Endothelial cell (in vitro differentiated cells): ENCODE measurements around the gene ZBTB22. TPM values are rescaled to one million over a fixed set of nuclear protein-coding genes. Genes with fewer than 3 reads are reported as not detected.
"Not testable (repeated sequence)": the region's sequence is repeated elsewhere in the genome, so short reads cannot be mapped to it uniquely, and the experiment has no call there.

Experiments used
- DNase-seq: peaks from one replicate; pipeline ENCODE4 v3.0.0; 2021; ENCODE audit warnings: low spot score
- H3K27ac Mint-ChIP-seq: one replicate; pipeline ENCODE4 v1.8.0; 2021; ENCODE audit warnings: mixed read lengths, inconsistent platforms; ENCODE audit not compliant: unreplicated experiment
- H3K27me3 Mint-ChIP-seq: one replicate; pipeline ENCODE4 v1.8.0; 2021; ENCODE audit warnings: mild to moderate bottlenecking, moderate library complexity, mixed read lengths, inconsistent platforms; ENCODE audit not compliant: unreplicated experiment
- H3K36me3 Mint-ChIP-seq: one replicate; pipeline ENCODE4 v1.8.0; 2021; ENCODE audit warnings: mild to moderate bottlenecking, low read depth, mixed read lengths, inconsistent platforms; ENCODE audit not compliant: unreplicated experiment
- H3K4me1 Mint-ChIP-seq: one replicate; pipeline ENCODE4 v1.8.0; 2021; ENCODE audit warnings: mild to moderate bottlenecking, mixed read lengths, inconsistent platforms; ENCODE audit not compliant: unreplicated experiment
- H3K4me3 Mint-ChIP-seq: one replicate; pipeline ENCODE4 v1.8.0; 2021; ENCODE audit warnings: mild to moderate bottlenecking, mixed read lengths, inconsistent platforms; ENCODE audit not compliant: unreplicated experiment
- H3K9me3 Mint-ChIP-seq: one replicate; pipeline ENCODE4 v1.8.0; 2021; ENCODE audit warnings: mixed read lengths, inconsistent platforms; ENCODE audit not compliant: unreplicated experiment
- total RNA-seq: library from RNA; stranded (reverse); fragmentation: NEBNext Ultra II Directional; extraction: Animal tissue kit (Norgen Biotek cat#: 25700); gene quantifications from one replicate; pipeline ENCODE4 v1.2.1, GENCODE V29; 2021; ENCODE audit not compliant: unreplicated experiment
- TF ChIP-seq, protein P1 (sequence below): fragments of 200-600 bp; sonication (generic); IDR thresholded peaks from one replicate; pipeline ENCODE4 v1.5.0; 2021; ENCODE audit warnings: antibody characterized with exemption; ENCODE audit not compliant: unreplicated experiment

Gene ZBTB22
- total RNA-seq, 1 donor from 2014 or later, result 16.9 TPM

DNA sequence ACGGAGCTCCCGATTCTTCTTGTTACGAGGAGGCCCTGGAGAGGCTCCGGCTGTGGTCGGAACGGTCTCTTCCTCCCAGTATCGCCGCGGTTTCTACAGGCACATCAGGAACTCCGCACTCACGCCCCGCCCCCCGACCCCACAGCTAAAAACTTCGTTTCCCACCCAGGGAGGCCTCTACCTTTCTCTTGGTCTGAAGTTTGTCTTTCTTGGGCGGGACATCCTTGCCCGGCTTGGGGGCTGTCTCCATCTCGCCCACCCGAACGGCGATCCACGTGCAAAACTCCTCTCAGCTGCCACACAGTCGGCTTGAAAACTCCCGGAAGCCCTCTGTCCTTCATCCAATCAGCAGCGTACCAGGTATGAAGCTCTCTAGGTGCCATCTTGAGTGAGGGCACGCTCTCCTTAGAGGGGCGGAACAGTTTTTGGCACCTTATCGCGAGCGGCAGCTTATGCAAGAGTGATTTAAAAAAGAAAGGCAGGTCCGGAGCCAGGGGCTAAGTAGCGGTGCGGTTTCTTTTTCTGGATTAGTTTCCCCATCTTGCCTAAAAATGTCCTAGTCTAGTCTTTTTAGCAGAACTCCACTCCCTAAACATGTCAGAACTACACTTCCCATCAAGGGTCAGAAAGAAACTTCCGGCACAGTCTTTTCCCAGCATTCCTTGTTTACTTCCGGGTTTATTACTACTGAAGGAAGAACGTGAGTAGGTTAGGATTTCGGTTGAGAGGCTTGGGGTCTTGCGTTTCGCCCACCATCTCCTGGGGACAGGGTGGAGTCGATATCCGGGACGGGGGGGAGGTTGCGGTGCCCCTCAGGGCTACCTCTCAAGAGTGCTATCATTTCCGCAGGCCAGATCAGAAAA lies 28.4 kb downstream of the ZBTB22 start, which contains the start of the genes PFDN6 and WDR46:
PFDN6 (plus strand) TSS at position 681 of the 863 bp plus-strand sequence. CDS start 256 bp downstream, outside the sequence.
WDR46 (minus strand) TSS at position 319 of the 863 bp plus-strand sequence; CDS start at position 250, 69 bp downstream.
- peaks cover 41% of the 10 kb centered on the region for H3K4me1 Mint-ChIP-seq
- TF ChIP-seq, protein P1, sequence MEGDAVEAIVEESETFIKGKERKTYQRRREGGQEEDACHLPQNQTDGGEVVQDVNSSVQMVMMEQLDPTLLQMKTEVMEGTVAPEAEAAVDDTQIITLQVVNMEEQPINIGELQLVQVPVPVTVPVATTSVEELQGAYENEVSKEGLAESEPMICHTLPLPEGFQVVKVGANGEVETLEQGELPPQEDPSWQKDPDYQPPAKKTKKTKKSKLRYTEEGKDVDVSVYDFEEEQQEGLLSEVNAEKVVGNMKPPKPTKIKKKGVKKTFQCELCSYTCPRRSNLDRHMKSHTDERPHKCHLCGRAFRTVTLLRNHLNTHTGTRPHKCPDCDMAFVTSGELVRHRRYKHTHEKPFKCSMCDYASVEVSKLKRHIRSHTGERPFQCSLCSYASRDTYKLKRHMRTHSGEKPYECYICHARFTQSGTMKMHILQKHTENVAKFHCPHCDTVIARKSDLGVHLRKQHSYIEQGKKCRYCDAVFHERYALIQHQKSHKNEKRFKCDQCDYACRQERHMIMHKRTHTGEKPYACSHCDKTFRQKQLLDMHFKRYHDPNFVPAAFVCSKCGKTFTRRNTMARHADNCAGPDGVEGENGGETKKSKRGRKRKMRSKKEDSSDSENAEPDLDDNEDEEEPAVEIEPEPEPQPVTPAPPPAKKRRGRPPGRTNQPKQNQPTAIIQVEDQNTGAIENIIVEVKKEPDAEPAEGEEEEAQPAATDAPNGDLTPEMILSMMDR, result no peak
- peaks cover 33% of the 10 kb centered on the region for H3K36me3 Mint-ChIP-seq
- H3K4me3 Mint-ChIP-seq, result peak within 1 kb of the TSS; percentile 95
- H3K27ac Mint-ChIP-seq, result peak within 1 kb of the TSS; percentile 81
- peaks cover 9% of the 10 kb centered on the region for H3K27me3 Mint-ChIP-seq
- no peaks in the 10 kb centered on the region for H3K9me3 Mint-ChIP-seq
- peak; percentile 63 for DNase-seq

DNA sequence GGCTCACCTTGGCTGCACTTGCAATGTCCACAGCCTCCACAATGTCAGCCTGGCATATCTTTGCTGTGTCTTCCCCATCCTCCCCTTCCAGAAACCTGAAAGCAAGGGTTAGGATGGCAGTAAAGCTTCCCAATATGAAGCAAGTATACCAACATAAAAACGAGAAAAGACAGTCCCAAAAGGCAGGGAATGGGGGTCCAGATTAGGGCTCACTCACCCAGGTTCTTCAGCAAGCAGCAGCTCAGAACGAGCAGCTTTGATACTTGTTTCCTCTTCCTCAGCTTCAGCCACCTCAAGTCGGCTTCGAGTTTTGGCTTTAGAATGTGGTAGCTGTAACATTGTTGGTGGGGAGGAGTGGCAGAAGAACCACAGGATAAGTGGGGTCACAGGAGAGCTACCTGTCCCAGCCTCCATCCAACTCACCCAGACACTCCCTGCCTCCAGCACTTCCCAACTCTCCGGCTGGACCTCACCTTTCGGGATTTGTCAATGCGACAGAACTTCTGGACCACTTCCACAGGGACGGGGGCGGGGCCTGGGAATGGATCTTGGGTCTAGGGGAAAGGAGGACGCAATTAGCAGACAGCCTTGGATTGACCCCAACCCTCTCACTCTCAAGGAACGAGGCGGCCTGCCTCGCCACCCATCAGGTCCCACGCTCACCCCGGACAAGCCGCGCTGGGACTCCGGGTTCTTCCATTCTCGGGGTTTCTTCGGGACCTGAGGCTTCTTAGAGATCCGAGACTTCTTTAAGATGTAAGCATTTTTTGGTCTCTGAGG lies 29.2 kb downstream of the ZBTB22 start:
- no peaks in the 10 kb centered on the region for H3K9me3 Mint-ChIP-seq
- TF ChIP-seq, protein P1, result no peak
- peak overlapping the region; percentile 36 for H3K27ac Mint-ChIP-seq
- peaks cover 30% of the 10 kb centered on the region for H3K36me3 Mint-ChIP-seq
- peaks cover 6% of the 10 kb centered on the region for H3K27me3 Mint-ChIP-seq
- DNase-seq, result no peak
- peaks cover 38% of the 10 kb centered on the region for H3K4me1 Mint-ChIP-seq
- H3K4me3 Mint-ChIP-seq, result peak overlapping the region; percentile 95

DNA sequence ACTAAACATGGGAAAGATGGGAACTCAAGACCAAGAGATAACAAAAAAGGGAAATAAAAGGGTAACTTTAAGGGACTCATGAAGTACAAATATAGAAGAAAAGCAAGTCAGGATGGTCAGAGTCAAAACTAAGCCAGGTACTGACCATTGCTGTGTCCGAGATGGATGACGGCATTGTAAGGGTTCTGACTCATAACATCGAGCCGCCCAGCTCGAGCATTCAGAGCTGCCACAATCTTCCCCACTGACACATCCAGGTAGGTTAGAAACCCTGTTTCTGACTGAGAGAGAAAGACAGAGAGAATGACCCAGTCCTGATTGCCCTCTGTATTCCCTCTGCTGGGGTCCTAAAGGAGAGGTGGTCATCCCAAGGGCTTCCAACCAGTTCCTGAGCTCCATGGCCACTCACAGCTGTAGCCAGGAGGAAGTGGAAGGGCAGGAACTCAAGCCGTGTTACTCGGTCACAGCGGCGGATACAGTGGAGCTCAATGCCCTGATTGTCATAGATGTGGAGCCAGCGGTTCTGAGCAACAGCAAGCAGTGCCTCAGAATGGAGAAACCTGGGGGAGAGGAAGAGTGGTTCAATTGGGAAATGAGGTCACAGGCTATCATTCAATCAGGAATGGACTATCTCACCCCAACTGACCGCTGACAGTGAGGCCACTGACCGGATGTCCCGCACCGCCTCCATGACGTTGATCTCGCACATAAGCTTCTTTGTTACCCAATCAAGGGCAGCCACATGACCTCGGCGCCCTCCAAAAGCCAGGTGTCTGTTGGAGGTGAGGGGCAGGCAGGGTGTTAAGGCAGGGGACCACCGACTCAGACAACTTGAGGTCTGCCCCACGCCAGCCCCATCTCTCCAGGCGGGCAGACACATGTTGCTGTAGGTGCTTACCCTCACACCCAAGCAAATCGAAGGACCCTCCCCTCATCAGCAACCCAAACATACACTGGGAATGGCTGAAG lies 30.3 kb downstream of the ZBTB22 start:
- peaks cover 38% of the 10 kb centered on the region for H3K4me1 Mint-ChIP-seq
- peak overlapping the region; percentile 44 for H3K27ac Mint-ChIP-seq
- H3K36me3 Mint-ChIP-seq, result peaks cover 23% of the 10 kb centered on the region

DNA sequence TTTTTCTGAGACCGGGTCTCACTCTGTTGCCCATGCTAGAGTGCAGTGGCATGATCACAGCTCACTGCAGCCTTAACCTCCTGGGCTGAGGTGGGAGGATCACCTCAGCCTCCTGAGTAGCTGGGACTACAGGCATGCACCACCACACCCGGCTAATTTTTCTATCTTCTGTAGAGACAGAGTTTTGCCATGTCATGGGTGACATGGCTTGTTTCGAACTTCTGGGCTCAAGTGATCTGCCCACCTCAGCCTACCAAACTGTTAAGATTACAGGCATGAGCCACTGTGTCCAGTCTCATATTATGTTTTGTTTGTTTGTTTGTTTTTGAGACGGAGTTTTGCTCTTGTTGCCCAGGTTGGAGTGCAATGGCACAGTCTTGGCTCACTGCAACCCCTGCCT lies 32.3 kb downstream of the ZBTB22 start:
- not testable (repeated sequence) for H3K4me3 Mint-ChIP-seq, H3K27me3 Mint-ChIP-seq, DNase-seq, H3K9me3 Mint-ChIP-seq, H3K27ac Mint-ChIP-seq
- H3K36me3 Mint-ChIP-seq, result peaks cover 17% of the 10 kb centered on the region
- H3K4me1 Mint-ChIP-seq, result peaks cover 27% of the 10 kb centered on the region

More for the DNA sequence above, 30.3 kb downstream of the ZBTB22 start:
- TF ChIP-seq, protein P1, result no peak
- Mint-ChIP-seq H3K4me3 (peak overlapping the region; percentile 95), H3K9me3 (no peaks in the 10 kb centered on the region), H3K27me3 (peaks cover 4% of the 10 kb centered on the region)
- DNase-seq, result no peak
